HUES48 (cell line): Measurements from ENCODE around the gene PTPRN2.

Experiments
- H3K27ac ChIP-seq: one replicate; pipeline ENCODE4 v1.7.0; 2013; ENCODE audit warnings: low read depth, low read length, inconsistent platforms
- H3K27me3 ChIP-seq: 2 replicates; pipeline ENCODE4 v1.6.1; 2013; ENCODE audit warnings: mild to moderate bottlenecking, low read length; ENCODE audit not compliant: control insufficient read depth, insufficient read depth
- H3K36me3 ChIP-seq: 2 replicates; pipeline ENCODE4 v1.6.1; 2013; ENCODE audit warnings: low read length; ENCODE audit not compliant: control insufficient read depth, insufficient read depth
- H3K4me1 ChIP-seq: 2 replicates; pipeline ENCODE4 v1.6.1; 2013; ENCODE audit warnings: mild to moderate bottlenecking, low read length; ENCODE audit not compliant: control insufficient read depth, insufficient read depth
- H3K4me3 ChIP-seq: 2 replicates; pipeline ENCODE4 v1.5.1; 2013; ENCODE audit warnings: mild to moderate bottlenecking, low read depth, low read length
- H3K9ac ChIP-seq: 2 replicates; pipeline ENCODE4 v1.6.1; 2013; ENCODE audit warnings: mild to moderate bottlenecking, low read depth, low read length, moderate library complexity
- H3K9me3 ChIP-seq: 2 replicates; pipeline ENCODE4 v1.6.1; 2013; ENCODE audit warnings: low read length; ENCODE audit not compliant: control insufficient read depth, insufficient read depth

Gene PTPRN2

GRCh38 chr7:157622000-157622399 lies 965.6 kb downstream of the PTPRN2 start:
- no peaks in the 10 kb centered on the region for H3K36me3 ChIP-seq
- H3K27ac ChIP-seq = no peak overlapping the region
- no peak overlapping the region for H3K9ac ChIP-seq
- no peaks in the 10 kb centered on the region for H3K9me3 ChIP-seq
- H3K4me3 ChIP-seq = no peak overlapping the region
- no peaks in the 10 kb centered on the region for H3K4me1 ChIP-seq
- no peaks in the 10 kb centered on the region for H3K27me3 ChIP-seq

- no peak overlapping the region for H3K27ac ChIP-seq
- H3K4me1 ChIP-seq = no peaks in the 10 kb centered on the region
- H3K4me3 ChIP-seq = no peak overlapping the region
- no peaks in the 10 kb centered on the region for H3K36me3 ChIP-seq
- H3K9me3 ChIP-seq = no peaks in the 10 kb centered on the region
- no peak overlapping the region for H3K9ac ChIP-seq
- H3K27me3 ChIP-seq = no peaks in the 10 kb centered on the region
Measured at GRCh38 chr7:157621131-157621681, 966.4 kb downstream of the PTPRN2 start.

- Histone ChIP-seq H3K4me3 (no peak overlapping the region), H3K9me3 (no peaks in the 10 kb centered on the region), H3K4me1 (no peaks in the 10 kb centered on the region), H3K36me3 (no peaks in the 10 kb centered on the region), H3K27ac (no peak overlapping the region), H3K9ac (no peak overlapping the region), H3K27me3 (no peaks in the 10 kb centered on the region)
Measured at GRCh38 chr7:157620616-157621015, 967.0 kb downstream of the PTPRN2 start.

GRCh38 chr7:157619753-157620525 lies 967.7 kb downstream of the PTPRN2 start:
- Histone ChIP-seq H3K4me3 (no peak overlapping the region), H3K9ac (no peak overlapping the region), H3K27ac (no peak overlapping the region), H3K36me3 (no peaks in the 10 kb centered on the region), H3K27me3 (no peaks in the 10 kb centered on the region), H3K4me1 (no peaks in the 10 kb centered on the region), H3K9me3 (no peaks in the 10 kb centered on the region)

- Histone ChIP-seq H3K4me3 (no peak overlapping the region), H3K4me1 (no peaks in the 10 kb centered on the region), H3K9me3 (no peaks in the 10 kb centered on the region), H3K27ac (no peak overlapping the region), H3K27me3 (peaks cover 4% of the 10 kb centered on the region; the same call in 1 of the 2 replicates), H3K36me3 (no peaks in the 10 kb centered on the region), H3K9ac (no peak overlapping the region)
Measured at GRCh38 chr7:157618823-157619606, 968.6 kb downstream of the PTPRN2 start.

- Histone ChIP-seq H3K9ac (no peak overlapping the region), H3K9me3 (no peaks in the 10 kb centered on the region), H3K27me3 (peaks cover 12% of the 10 kb centered on the region; the same call in 1 of the 2 replicates), H3K4me1 (no peaks in the 10 kb centered on the region), H3K27ac (no peak overlapping the region), H3K4me3 (no peak overlapping the region), H3K36me3 (no peaks in the 10 kb centered on the region)
Measured at GRCh38 chr7:157618091-157618726, 969.4 kb downstream of the PTPRN2 start.

- Histone ChIP-seq H3K36me3 (no peaks in the 10 kb centered on the region), H3K9me3 (no peaks in the 10 kb centered on the region), H3K27ac (no peak overlapping the region), H3K4me1 (no peaks in the 10 kb centered on the region), H3K9ac (no peak overlapping the region), H3K4me3 (no peak overlapping the region), H3K27me3 (peaks cover 16% of the 10 kb centered on the region; the same call in 1 of the 2 replicates)
Measured at GRCh38 chr7:157617401-157617800, 970.2 kb downstream of the PTPRN2 start.

GRCh38 chr7:157616931-157617330 lies 970.7 kb downstream of the PTPRN2 start:
- Histone ChIP-seq H3K4me3 (no peak overlapping the region), H3K27ac (no peak overlapping the region), H3K4me1 (no peaks in the 10 kb centered on the region), H3K27me3 (peaks cover 16% of the 10 kb centered on the region; the same call in 1 of the 2 replicates), H3K9me3 (no peaks in the 10 kb centered on the region), H3K9ac (no peak overlapping the region), H3K36me3 (no peaks in the 10 kb centered on the region)

GRCh38 chr7:157616426-157616825 lies 971.2 kb downstream of the PTPRN2 start:
- peaks cover 16% of the 10 kb centered on the region; the same call in 1 of the 2 replicates for H3K27me3 ChIP-seq
- H3K9ac ChIP-seq = no peak overlapping the region
- no peak overlapping the region for H3K4me3 ChIP-seq
- no peaks in the 10 kb centered on the region for H3K4me1 ChIP-seq
- no peaks in the 10 kb centered on the region for H3K36me3 ChIP-seq
- H3K27ac ChIP-seq = no peak overlapping the region
- H3K9me3 ChIP-seq = no peaks in the 10 kb centered on the region

- no peaks in the 10 kb centered on the region for H3K4me1 ChIP-seq
- no peak overlapping the region for H3K4me3 ChIP-seq
- no peaks in the 10 kb centered on the region for H3K36me3 ChIP-seq
- no peak overlapping the region for H3K9ac ChIP-seq
- H3K27me3 ChIP-seq = peaks cover 16% of the 10 kb centered on the region; the same call in 1 of the 2 replicates
- H3K9me3 ChIP-seq = no peaks in the 10 kb centered on the region
- no peak overlapping the region for H3K27ac ChIP-seq
Measured at GRCh38 chr7:157615852-157616251, 971.8 kb downstream of the PTPRN2 start.
